Measurements from ENCODE around the gene CH25H.

Gene CH25H

DNA sequence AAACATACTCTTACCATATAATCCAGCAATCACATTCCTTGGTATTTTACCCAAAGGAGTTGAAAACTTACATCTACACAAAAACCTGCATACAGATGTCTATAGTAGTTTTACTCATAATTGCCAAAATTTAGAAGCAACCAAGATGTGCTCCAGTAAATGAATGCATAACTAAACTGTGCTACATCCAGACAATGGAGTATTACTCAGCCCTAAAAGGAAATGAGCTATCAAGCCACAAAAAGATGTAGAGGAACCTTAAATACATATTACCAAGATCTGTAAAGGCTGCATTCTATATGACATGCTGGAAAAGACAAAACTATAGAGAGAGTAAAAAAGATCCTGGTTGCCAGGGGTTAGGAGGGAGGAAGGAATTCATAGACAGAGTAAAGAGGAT, 21.8 kb upstream of the CH25H start:
- DNase-seq = no peak

DNA sequence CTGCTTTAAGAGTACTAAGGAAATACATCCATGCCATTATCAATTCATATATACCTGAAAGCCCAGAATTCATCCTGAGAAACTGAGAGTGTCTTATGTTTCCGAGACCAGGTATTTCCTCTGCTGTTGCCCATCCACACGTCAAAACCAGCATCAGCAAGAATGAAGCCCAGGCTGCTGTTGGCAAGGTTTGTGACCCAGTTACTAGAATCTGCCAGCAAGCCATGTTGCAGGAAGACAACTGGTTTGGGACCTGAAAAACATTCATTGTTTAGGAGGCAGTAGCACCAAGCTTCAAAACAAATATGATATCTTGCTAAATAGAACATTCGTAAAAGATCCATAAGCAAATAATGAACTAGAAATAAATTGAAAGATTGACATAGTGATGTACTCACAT, 21.0 kb upstream of the CH25H start:
- DNase-seq = no peak

DNA sequence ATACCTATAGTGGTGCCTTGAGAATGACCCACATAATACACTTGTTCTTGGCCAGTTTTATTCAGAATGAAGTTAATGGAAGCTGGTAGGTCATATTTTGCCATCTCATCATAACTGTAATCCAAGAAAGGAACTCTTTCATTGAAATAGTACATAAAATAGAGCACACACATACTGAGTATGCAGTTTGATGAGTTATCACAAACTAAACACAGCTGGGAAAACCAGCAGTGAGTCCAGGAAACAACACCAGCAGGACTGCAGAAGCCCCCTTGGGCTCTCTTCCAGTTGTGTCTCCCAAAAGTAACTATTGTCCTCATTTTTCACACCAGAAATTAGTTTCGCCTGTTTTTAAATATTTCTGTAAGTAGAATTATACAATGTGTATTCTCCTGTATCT, 19.8 kb upstream of the CH25H start:
- DNase-seq = no peak

- DNase-seq = no peak
Observed at GRCh38 chr10:89224739-89225443, 17.8 kb upstream of the CH25H start.

DNA sequence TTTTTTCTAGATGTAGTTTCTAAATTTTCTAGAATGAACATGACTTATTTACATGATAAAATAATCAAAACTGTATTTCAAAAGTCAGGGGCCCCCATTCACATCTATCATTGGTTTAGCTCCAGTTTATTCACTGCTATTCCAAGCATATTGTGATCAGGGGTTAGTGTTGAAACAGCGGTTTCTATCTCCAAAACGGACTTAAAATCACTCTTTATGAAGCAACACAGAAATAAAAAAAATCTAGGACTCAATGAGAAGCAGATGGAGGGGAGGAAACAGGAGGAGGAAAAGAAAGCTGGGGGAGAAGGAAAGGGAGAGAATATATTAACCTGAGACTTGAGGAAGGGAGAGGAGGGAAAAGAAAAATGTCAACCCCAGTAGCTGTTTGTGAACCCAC, 14.8 kb upstream of the CH25H start:
- DNase-seq = no peak

DNA sequence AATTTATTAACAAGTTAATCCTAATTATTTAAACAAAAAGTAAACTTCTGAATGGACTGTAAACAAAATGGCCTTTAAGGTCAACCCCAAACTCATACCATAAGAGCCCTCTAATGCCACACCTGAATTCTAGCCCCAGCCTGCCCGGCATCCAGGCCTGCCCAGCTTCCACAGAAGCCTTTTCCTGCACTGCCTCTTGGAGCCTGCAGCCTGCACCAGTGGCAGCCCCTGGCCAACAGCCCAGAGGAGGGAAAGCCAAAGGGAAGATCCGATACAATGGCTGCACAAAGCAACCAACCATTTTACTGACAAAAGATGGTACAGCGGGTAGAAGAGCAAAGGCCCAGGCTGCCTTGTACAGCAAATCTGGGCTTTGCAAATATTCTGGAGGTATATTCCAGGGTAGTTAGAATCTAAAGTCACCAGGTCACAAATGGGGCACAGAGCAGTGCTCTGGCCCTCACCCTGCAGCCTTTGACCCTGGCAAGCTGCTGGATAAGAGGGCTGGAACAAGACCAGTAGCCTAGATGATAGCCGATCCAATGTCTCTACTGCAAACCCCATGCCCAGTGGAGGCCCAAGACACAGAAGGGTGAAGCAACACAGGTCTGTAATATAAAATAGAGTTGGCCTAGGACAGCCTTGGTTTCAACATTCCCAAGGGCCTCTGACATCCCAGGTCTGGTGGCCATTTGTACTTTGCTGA, 12.5 kb upstream of the CH25H start:
- DNase-seq = no peak

DNA sequence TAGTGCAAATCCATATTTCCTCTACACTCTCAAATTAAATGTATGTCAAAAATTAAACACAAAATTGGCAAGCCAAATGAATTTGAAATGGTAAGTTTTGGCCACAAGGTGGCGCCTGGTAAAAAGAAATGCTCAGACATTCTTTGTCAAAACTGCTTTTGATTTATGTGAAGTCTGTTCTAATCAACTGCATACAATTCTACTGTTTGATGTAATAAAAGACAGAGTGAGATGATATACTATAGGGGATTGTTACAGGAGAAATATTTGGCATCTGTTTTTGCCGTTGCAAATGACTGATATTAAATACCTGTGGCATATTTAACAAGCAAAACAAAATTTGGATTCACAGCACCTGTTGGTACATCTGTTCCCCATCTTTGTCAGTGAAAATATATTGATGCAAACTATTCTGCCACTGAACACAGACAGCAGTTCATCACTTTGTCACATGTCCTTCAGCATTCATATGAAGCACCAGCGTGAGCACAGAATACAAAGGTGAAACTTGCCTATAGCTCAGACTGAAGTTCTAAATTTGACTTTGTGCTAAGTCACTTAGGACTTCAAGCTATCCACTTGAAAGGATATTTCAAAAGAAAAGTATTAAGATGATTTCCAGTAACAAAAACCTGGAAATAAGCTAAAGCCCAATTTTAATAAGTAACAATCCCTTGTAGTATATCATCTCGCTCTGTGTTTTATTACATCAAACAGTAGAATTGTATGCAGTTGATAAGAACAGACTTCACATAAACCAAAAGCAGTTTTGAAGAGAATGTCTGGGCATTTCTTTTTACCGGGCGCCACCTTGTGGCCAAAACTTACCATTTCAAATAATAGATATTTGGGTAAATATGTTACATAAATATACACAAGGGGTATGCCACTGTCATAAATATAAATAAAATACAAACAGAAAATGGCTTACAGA, 10.2 kb upstream of the CH25H start:
- DNase-seq = peak; percentile 61

GRCh38 chr10:89216056-89216455, 8.9 kb upstream of the CH25H start:
- DNase-seq = no peak

- no peak for DNase-seq
Observed at GRCh38 chr10:89215511-89215910, 8.4 kb upstream of the CH25H start.

GRCh38 chr10:89214566-89215165, 7.5 kb upstream of the CH25H start:
- DNase-seq = no peak

DNA sequence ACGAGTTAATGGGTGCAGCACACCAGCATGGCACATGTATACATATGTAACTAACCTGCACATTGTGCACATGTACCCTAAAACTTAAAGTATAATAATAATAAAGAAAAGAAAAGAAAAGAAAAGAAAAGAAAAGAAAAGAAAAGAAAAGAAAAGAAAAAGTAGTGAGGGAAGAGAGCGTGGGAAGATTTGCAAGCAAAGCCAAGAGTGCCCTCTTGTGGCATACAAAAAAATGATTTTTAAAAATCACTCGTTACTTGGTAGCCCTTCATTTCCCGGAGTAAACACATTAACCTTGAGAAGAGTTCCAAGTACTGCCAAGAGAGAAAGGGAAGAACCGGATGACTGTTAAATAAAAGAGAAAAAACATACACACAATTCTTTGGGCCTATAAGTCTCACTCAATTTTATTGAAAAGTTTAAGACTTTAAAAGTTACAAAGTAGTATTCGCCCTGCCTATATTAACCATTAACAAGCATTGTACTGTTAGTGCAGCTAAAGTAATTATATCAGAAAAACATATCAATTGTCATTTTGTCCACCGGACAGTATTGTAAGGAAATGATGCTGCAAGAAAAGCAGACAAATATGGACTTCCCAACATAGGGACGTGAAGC, 6.2 kb upstream of the CH25H start:
- DNase-seq = no peak

- DNase-seq = no peak
Observed at GRCh38 chr10:89210794-89211425, 3.8 kb upstream of the CH25H start.

- DNase-seq = no peak
Observed at GRCh38 chr10:89209718-89210117, 2.6 kb upstream of the CH25H start.

GRCh38 chr10:89207801-89208551, 859 bp upstream of the CH25H start:
- peak; percentile 19 for DNase-seq

DNA sequence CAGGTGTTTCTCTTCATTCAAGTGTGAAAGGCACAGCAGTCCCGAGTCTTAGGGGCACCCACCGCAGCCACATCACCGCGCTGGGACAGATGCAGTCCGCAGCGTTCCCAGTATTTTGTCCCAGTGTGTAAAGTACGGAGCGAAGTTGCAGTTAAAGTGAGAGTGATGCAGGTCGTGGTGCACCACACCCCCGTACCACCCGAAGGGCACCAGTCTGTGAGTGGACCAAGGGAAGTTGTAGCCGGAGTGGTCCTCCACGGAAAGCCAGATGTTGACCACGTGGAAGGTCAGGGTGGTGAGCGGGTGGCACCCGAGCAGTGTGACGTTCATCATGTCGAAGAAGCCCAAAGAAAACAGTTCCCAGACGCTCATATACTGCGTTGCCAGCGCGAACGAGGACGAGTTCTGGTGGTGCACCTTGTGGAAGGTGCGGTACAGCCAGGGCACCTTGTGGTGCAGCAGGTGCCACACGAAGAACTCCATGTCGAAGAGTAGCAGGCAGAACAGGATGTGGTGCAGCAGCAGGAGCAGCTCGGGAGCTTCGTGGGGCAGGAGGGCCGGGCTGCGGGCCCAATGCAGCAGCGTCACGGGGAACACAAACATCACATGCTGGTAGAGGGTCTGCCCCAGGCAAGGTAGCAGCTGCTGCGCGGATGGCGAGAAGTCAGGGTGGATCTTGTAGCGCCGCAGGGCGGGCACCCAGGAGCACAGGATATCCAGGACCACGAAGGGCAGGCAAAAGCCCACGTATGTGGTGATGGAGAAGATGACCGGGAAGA, 526 bp downstream of the CH25H start:
- peak; percentile 33 for DNase-seq

DNA sequence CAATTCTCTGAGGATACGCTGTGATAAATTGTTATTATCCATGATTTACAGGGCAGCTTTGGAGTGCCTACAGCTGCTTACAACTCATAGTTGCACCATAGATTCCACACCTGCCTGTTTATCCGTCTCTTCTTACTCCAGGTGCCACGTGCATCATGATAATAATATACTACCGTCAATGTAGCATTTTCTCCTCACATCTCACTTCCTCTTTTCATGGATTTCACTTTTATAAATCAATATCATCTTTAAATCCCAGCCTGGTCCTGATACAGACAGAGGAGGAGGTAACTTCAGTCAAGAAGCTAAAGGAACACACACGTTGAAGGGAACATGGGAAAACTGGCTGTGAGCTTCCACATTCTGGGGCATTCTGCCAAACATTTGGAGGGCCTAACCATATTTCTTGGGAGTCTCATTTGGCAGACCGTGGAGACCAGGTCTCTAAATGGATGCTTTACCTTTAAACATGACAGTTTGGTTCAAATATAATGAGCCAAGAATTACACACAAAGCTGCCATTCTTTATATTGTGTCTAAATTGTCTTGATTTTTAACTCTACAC, 2.4 kb downstream of the CH25H start:
- no peak for DNase-seq

- no peak for DNase-seq
Observed at GRCh38 chr10:89203237-89203636, 3.9 kb downstream of the CH25H start.

GRCh38 chr10:89202033-89202425, 5.1 kb downstream of the CH25H start:
- DNase-seq = no peak

- DNase-seq = no peak
Observed at GRCh38 chr10:89201345-89202032, 5.6 kb downstream of the CH25H start.

DNA sequence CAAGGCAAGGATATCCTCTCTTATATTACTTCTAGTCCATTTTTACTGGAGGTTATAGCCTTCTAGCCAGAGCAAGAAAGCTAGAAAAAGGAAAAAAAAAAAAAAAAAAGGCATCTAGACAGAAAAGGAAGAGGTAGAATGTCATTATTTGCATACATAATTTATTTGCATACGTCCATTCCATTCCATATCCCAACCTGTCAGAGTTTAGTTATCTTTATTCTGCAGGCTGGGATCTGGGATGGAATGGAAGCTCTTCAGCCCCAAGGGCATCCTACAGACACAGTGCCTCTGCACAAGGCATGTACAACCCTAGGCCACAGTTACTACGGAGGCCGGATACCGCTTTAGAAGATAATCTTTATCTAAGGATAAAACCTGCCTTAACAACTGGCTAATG, 9.6 kb downstream of the CH25H start:
- no peak for DNase-seq

All from stimulated activated CD4-positive, alpha-beta T cell treated with anti-CD3 and anti-CD28 coated beads, Interleukin-4, amount 100 ng/mL, for 1 hour (primary cell).